HEK293T (cell line): ENCODE measurements around the gene CALHM6.

Experiments used
- BHLHE40 ChIP-seq: fragments of 450-650 bp; IDR thresholded peaks from 2 replicates; pipeline ENCODE4 v1.6.1; 2016; ENCODE audit warnings: mild to moderate bottlenecking, moderate library complexity, borderline replicate concordance
- ELF4 ChIP-seq: fragments of 450-650 bp; IDR thresholded peaks from 2 replicates; pipeline ENCODE4 v1.6.1; 2017; ENCODE audit warnings: antibody characterized with exemption
- FOXK2 ChIP-seq: fragments of 450-650 bp; IDR thresholded peaks from 2 replicates; pipeline ENCODE4 v1.6.1; 2016; ENCODE audit warnings: mild to moderate bottlenecking
- SP1 ChIP-seq: fragments of 450-650 bp; IDR thresholded peaks from 2 replicates; pipeline ENCODE4 v1.6.1; 2017
- SUZ12 ChIP-seq: fragments of 450-650 bp; IDR thresholded peaks from 2 replicates; pipeline ENCODE4 v1.6.1; 2016; ENCODE audit warnings: mild to moderate bottlenecking
- ZNF384 ChIP-seq: fragments of 450-650 bp; IDR thresholded peaks from 2 replicates; pipeline ENCODE4 v1.6.1; 2016

GRCh38 chr6:116475141-116475540 is 14.0 kb downstream of the CALHM6 start:
- TF ChIP-seq BHLHE40, result no peak
- no peak for TF ChIP-seq FOXK2
- TF ChIP-seq SP1, result no peak
- TF ChIP-seq ZNF384, result no peak
- no peak for TF ChIP-seq ELF4
- no peak for TF ChIP-seq SUZ12
